H1 (cell line): ENCODE measurements around the gene SHISA9. TPM values are rescaled to one million over a fixed set of nuclear protein-coding genes. Genes with fewer than 3 reads are reported as not detected.

ENCODE experiments used
- polyA plus RNA-seq, 7 experiments: library from polyadenylated mRNA; depleted of rRNA in 3 of 7; stranded (reverse) in 5 of 7; unstranded in 2 of 7; fragments of >200 nt in 5 of 7; fragments of 200-250 nt in 2 of 7; gene quantifications; 1 replicate in 5 of 7; 2 replicates in 1 of 7; 4 replicates in 1 of 7; pipeline versions ENCODE4 v1.2.1 to v1.2.3, GENCODE V29; 2011 to 2013; ENCODE audit warnings: missing spikeins in 2 of 7, mixed read lengths in 2 of 7
- total RNA-seq: library from RNA; stranded (reverse); fragmentation: NEBNext Ultra II Directional; extraction: Animal tissue kit (Norgen Biotek cat#: 25700); gene quantifications from 2 replicates; pipeline ENCODE4 v1.2.1, GENCODE V29; 2021

SHISA9 gene
- total and polyA plus RNA-seq, 2 of the 8 experiments (the other 6 are each of a cell fraction or from before 2014, with no cell fraction given) = 25.6 to 39.8 TPM

Other genes starting within 250 kb of the SHISA9 start
- 11.2 and 11.5 TPM in 2 replicates for gene CPPED1, start 97.7 kb upstream of the SHISA9 start, total RNA-seq
- gene CPPED1, start 97.7 kb upstream of the SHISA9 start, polyA plus RNA-seq (2011; rRNA removed) = 3.5 and 4.5 TPM in 2 replicates